Measurements from ENCODE around the gene IMP4.

Gene IMP4

GRCh38 chr2:130342533-130343275, at the start of gene IMP4:
Gene IMP4 (plus strand): TSS chr2:130342897. CDS start chr2:130342933, 36 bp downstream.
- Histone ChIP-seq H3K27ac (peak within 1 kb of the TSS; percentile 87), H2AFZ (peak within 1 kb of the TSS; percentile 96), H3K79me2 (peaks cover 8% of the 10 kb centered on the region), H3K4me3 (ENCODE audit: low read depth, low read length) (peak within 1 kb of the TSS; percentile 88), H3K4me1 (peaks cover 11% of the 10 kb centered on the region), H3K9ac (peak within 1 kb of the TSS; percentile 63), H3K4me2 (ENCODE audit: low read length) (peak within 1 kb of the TSS; percentile 81), H3K9me3 (ENCODE audit: control insufficient read depth, low read length) (no peaks in the 10 kb centered on the region), H3K27me3 (ENCODE audit: control insufficient read depth, insufficient read depth, low read length) (no peaks in the 10 kb centered on the region), H3K36me3 (ENCODE audit: control insufficient read depth, insufficient read depth, low read length) (no peaks in the 10 kb centered on the region)
- TF ChIP-seq CTCF (IDR thresholded peaks at IDR 0.05): peak; percentile 51

- H3K79me2 ChIP-seq: no peaks in the 10 kb centered on the region
- no peaks in the 10 kb centered on the region for H3K36me3 ChIP-seq (ENCODE audit: control insufficient read depth, insufficient read depth, low read length)
- no peaks in the 10 kb centered on the region for H3K27me3 ChIP-seq (ENCODE audit: control insufficient read depth, insufficient read depth, low read length)
- H3K4me3 ChIP-seq (ENCODE audit: low read depth, low read length): no peak overlapping the region
- H2AFZ ChIP-seq: no peak overlapping the region
- H3K9ac ChIP-seq: no peak overlapping the region
- H3K4me1 ChIP-seq: no peaks in the 10 kb centered on the region
- H3K27ac ChIP-seq: no peak overlapping the region
- TF ChIP-seq CTCF (IDR thresholded peaks at IDR 0.05): no peak
- no peaks in the 10 kb centered on the region for H3K9me3 ChIP-seq (ENCODE audit: control insufficient read depth, low read length)
- H3K4me2 ChIP-seq (ENCODE audit: low read length): no peak overlapping the region
Measured at GRCh38 chr2:130300258-130300969, 42.3 kb upstream of the IMP4 start.

DNA sequence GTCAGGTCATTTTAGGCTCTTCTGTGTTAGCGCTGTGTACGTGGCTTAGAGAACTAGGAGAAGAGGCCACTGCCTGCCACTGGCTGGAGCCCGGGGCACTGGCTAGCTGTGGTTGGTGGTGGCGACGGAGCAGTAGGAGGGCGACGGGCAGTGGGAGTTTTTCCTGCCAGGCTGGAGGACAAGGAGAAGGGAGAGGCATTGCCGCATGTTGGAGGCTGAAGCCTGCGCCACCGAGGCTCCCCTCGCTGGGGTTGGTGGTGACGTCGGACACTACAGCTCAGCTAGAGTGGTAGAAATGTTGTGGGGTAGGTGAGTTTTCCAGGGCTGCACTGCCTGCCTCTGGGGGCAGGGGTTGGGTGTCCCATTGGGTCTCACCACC, 41.7 kb upstream of the IMP4 start:
- Histone ChIP-seq H3K4me3 (ENCODE audit: low read depth, low read length) (no peak overlapping the region), H3K9ac (no peak overlapping the region), H2AFZ (no peak overlapping the region), H3K27ac (no peak overlapping the region), H3K27me3 (ENCODE audit: control insufficient read depth, insufficient read depth, low read length) (no peaks in the 10 kb centered on the region), H3K4me1 (no peaks in the 10 kb centered on the region), H3K36me3 (ENCODE audit: control insufficient read depth, insufficient read depth, low read length) (no peaks in the 10 kb centered on the region), H3K4me2 (ENCODE audit: low read length) (no peak overlapping the region), H3K9me3 (ENCODE audit: control insufficient read depth, low read length) (no peaks in the 10 kb centered on the region), H3K79me2 (no peaks in the 10 kb centered on the region)
- TF ChIP-seq CTCF (IDR thresholded peaks at IDR 0.05): no peak

DNA sequence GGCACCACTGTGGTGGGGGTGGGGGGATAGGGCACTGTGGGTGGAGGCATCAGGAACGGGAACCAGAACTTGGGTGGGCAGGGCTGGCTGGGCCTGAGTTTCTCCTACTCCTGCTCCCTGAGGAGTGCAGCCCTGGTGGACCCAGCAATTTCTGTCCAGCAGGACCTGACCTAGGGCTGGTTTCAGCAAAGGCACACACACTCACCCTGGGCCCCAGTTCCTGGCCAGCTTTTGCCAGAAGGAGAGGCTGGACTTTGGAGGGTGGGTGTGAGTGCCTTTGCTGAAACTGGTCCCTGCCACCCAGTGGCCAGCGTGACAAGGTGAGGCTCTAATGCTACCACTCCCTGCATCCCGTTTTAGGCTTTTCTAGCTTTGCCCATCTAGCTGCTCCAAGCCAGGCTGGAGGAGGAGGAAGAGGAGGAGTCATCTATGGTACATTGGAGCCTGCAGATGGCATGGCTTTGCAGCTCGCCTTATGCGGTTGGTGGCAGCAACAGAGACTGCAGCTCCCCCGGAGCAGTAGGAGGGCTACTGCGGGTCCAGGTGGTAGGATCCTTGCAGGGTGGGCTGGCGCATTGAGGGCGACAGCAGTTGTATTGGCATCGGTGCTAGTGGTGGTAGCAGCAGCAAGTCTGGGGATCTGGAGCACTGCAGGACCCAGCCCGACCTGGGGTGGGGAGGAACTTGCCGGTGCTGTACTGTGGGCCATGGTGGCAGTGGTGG, 40.4 kb upstream of the IMP4 start:
- Histone ChIP-seq H2AFZ (no peak overlapping the region), H3K9me3 (ENCODE audit: control insufficient read depth, low read length) (no peaks in the 10 kb centered on the region), H3K4me3 (ENCODE audit: low read depth, low read length) (no peak overlapping the region), H3K27ac (no peak overlapping the region), H3K36me3 (ENCODE audit: control insufficient read depth, insufficient read depth, low read length) (no peaks in the 10 kb centered on the region), H3K9ac (no peak overlapping the region), H3K4me2 (ENCODE audit: low read length) (no peak overlapping the region), H3K79me2 (no peaks in the 10 kb centered on the region), H3K4me1 (no peaks in the 10 kb centered on the region), H3K27me3 (ENCODE audit: control insufficient read depth, insufficient read depth, low read length) (no peaks in the 10 kb centered on the region)
- TF ChIP-seq CTCF (IDR thresholded peaks at IDR 0.05): no peak

Measured in parathyroid adenoma (tissue), 2 donors.